NCI-H82 treated with DMSO at 0.1 percent for 48 hours (cell line): ENCODE measurements around the gene IGFBP6.
A peak's percentile ranks its signal among the peaks of the same experiment; 100 is the strongest.
"Not testable (repeated sequence)": the region's sequence is repeated elsewhere in the genome, so short reads cannot be mapped to it uniquely, and the experiment has no call there.

Experiments
- DNase-seq: peaks from one replicate; lab custom pipeline; 2025; ENCODE audit not compliant: unreplicated experiment; lab: John Stamatoyannopoulos, UW

IGFBP6 gene

DNA sequence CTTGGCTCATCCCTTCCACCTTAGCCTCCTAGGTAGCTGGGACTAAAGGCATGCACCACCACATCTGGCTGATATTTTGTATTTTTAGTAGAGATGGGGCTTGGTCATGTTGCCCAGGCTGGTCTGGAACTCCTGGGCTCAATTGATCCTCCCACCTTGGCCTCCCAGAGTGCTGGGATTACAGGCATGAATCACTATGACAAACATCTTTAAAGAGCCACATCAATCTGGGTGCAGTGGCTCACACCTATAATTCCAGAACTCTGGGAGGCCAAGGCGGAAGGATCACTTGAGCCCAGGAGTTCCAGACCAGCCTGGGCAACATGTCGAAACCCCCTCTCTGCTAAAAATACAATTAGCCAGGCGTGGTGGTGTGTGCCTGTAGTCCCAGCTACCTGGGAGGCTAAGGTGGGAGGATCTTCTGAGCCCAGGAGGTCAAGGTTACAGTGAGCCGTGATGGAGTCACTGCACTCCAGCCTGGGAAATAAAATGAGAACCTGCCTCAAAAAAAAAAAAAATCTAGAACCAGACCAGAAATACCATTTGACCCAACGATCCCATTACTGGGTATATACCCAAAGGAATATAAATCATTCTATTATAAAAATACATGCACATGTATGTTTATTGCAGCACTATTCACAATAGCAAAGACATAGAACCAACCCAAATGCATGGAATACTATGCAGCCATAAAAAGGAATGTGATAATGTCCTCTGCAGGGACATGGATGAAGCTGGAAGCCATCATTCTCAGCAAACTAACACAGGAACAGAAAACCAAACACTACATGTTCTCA lies 2.5 kb upstream of the IGFBP6 start:
- not testable (repeated sequence) for DNase-seq

DNA sequence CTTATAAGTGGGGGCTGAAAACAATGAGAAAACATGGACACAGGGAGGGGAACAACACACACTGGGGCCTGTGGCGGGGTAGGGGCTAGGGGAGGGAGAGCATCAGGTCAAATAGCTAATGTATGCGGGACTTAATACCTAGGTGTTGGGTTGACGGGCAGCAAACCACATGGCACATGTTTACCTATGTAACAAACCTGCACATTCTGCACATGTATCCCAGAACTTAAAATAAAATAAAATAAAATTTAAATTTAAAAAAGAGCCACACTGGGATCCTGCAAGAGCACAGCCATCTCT lies 1.9 kb upstream of the IGFBP6 start:
- DNase-seq, result not testable (repeated sequence)

DNA sequence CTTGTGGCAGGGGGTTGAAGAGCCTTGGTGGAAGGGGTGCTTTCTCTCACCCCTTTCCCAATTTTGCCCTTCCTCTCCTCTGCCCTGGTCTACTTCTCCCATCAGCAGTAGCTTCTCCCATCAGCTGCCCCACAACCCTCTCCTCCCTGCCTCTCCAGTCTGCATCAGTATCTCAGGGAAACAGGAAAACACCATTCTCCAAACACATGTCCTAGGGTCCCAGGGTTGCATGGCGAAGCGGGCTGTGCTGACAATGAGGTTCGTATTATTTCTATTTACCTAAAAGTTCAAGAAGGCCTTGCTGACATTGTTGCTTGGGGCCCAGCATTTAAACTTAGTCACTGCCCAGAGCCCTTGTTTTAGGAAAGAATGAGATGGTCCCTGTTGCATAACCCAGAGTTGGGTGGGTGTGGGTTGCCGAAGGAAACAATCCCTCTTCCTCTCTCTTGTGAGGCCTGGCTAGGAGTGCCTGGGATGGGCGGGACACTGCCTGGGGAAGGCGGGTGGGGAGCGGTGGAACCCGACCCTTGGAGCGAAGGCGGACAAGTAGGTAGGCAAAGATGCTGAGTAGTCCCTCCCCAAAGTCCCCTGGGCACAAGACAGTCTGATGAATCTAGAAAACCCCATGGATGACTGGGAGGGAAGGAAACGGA lies 1.3 kb upstream of the IGFBP6 start:
- no peak for DNase-seq

DNA sequence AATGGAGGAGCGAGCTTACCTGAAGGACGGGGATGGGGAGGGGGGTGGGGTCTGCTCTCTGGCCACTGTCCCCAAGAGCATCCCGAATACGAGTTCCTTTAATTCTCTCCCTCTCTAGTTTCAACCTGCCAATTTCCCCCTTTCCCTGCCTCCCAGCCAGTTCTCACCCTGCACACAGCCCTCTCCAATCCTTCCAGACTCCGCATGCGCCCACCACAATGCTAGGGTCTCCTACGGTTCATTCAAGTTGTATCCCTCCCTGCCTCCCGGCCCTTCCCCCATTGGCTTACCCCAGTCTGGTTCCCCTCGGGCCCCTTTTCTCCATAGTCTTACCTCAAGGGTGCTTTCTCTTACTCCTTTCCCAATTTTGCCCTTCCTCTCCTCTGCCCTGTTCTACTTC lies 708 bp upstream of the IGFBP6 start:
- no peak for DNase-seq

DNA sequence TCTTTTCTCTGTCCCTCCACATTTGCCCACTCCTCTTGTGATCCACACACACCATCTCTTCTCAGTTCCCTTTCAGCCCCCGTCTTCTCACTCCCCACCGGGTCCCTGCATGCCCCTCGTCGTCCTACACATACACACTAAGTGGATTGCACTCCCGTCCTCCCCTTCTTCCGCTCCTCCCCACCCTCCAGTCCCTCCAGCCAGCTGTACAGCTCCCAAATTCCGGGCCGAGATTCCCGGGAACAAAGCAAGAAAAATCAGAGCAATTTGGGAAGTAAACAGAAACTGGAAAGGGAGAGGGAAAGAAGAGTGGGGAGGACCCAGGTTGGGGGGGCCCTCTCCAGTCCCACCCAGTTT lies 282 bp upstream of the IGFBP6 start:
- no peak for DNase-seq

DNA sequence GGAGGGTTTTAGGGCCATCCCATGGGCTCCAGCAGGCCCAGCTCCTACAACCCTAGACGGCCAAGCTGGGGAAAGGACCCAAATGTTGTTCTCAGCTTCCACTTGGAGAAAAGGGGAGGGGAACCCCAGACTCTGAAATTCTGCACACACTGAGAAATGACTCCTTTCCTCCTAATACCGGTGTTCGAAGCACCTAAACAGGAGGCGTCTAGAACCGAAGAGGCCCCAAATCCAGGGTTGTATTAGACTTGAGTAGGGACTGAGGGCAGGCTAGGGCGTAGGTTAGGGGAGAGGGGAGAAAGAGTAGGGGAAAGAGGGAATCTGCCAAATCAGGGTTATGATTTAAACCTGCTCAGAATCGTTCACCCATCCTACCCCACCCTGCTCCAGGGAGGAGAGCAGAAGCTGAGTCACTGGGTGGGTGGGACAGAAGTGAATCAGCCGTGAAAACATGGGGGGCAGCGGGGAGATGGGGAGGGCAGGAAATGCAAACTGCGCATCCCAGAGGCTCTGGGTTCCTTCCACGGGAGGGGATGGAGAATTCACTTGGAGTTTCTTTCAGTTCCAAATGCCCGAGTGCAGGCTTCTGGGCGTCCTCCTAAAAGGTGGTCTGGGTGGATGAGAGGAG lies 1.0 kb downstream of the IGFBP6 start:
- DNase-seq, result no peak

DNA sequence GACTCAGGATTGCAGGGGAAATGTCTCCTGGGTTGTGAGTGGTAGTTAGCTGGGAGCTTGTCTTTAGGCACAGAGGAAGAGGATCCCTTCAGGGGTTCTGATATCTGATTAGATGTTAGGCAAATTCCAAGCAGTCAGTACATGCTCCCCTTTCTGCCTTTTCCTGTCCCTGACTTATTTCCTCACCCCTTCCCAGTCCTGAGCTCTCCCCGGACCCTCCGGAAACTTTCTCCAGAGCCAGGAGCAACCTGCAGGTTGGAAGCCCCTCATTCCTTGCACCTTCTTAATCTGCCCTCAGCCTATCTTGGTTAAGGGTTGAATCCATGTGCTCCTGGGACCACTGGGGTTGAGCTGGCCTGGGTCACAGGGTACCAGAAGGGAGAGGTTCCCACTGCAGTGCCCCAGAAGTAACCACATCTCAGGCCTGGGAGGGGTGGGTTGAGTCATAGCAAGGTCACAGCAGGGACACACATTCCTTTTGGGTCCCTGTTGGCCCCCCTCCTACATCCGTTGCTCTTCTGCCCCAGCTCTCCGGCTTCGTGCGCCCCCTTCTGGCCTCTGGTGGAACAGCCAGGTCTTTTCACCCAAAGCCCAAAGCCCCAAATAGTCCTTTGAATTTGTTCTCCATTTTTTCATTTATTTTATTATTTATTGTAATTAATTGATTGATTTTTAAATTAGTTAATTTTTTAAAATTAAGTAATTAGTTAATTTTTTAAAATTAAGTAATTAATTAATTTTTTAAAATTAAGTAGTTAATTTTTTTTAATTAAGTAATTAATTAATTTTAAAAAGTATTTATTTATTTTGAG lies 1.8 kb downstream of the IGFBP6 start:
- peak; percentile 43 for DNase-seq

DNA sequence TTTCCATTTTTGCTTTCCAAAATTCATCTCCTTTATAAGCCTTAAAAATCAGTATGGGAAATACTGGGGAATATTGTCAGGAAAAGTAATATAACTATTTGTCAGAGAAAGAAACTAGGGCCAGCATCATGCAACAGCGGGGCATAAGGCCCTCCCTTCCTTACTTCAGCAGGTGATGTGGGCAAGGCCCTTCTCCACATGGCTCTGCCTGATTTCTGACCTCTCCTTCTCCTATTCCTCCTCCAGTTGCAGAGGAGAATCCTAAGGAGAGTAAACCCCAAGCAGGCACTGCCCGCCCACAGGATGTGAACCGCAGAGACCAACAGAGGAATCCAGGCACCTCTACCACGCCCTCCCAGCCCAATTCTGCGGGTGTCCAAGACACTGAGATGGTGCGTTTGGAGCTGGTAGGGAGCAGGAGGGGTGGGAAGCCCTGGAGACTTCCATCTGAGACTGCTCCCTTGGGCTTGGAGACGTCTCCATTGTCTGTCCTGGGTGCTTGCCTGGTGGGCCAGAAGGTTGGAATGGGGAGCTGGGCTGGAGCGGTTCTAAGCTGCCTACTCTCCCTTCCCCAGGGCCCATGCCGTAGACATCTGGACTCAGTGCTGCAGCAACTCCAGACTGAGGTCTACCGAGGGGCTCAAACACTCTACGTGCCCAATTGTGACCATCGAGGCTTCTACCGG lies 3.1 kb downstream of the IGFBP6 start:
- DNase-seq, result no peak

DNA sequence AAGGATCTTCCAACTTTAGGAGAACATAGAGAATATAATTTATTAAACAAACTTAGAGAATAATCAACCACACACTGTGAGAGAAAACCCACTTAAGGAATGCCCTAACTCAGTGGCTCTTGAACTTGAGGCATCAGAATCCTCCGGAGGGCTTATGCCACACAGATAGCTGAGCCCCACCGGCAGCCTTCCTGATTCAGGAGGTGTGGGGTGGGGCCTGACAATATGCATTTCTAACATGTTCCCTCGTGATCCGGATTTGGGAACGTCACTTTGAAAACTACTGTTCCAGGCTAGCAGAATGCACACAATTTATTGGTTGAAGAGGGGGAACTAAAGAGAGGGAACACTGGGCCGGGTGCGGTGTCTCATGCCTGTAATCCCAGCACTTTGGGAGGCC lies 3.8 kb downstream of the IGFBP6 start:
- DNase-seq, result no peak

DNA sequence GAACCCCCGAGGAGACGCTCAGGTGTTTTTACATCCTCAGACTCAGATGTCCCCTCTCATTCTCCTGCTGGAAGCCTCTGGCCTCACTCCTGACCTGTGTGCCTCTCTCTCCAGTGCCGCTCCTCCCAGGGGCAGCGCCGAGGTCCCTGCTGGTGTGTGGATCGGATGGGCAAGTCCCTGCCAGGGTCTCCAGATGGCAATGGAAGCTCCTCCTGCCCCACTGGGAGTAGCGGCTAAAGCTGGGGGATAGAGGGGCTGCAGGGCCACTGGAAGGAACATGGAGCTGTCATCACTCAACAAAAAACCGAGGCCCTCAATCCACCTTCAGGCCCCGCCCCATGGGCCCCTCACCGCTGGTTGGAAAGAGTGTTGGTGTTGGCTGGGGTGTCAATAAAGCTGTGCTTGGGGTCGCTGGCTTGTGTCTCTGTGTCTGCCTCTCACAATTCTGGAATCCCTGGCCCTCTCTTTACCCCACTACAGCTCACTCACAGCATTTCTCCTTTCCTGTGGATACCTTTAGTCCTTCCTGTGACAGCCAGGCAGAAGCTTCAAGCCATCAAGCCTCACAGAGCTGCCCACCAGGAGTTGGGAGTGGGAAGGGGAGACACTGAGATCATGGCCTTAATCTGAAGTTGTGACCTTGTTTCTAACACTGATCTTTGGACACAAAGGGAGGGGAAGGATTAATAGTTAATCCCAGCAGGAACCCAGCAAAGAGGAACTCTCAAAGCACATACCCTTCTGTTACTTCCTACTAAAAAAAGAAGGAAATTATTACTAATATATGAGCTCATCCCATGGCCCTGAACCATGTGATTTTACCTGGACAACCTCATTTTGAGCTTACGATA lies 4.7 kb downstream of the IGFBP6 start:
- DNase-seq, result no peak

DNA sequence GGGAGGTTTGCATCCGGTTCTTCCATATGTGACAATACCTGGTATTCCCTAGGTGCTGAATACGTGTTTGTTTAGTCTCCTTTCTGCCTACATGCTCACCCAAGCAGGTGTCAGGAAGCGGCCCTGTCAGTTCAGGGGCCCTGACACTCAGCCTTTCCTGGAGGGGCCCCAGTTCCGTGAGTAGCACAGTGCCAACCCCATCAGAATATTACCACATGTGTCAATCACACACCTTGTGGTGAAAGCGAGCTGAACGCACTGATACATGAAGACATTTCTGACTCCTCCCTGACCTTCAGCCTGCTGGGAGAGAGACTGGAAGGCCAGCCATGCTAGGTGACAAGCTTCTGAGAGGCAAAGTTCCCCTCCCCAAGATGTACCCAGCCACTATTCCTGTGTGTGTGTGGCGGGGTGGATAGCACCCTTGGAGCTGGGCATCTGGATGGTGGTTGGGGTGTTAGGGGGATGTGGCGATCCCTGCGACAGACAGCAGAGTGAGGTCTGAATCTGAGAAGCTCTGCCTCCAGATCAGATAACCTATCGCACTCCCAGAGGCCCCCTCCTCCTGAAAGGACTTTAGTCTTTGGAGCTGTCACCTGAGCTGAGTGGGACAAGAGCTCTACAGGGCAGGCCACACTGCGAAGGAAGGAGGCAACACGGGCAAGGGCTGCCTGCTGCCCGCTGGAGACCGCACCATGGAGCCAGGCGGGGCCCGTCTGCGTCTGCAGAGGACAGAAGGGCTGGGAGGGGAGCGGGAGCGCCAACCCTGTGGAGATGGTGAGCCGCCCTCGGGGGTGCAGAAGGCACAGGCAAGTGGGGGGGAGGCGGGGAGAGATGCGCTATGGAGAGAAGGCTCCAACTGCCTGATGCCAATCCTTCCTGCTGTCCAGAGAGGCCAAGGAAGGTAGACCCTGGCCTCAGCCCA lies 5.7 kb downstream of the IGFBP6 start, which contains the start of gene SOAT2:
SOAT2 (plus strand) TSS at position 604 of the 925 bp plus-strand sequence; CDS start at position 696, 92 bp downstream.
- no peak for DNase-seq

DNA sequence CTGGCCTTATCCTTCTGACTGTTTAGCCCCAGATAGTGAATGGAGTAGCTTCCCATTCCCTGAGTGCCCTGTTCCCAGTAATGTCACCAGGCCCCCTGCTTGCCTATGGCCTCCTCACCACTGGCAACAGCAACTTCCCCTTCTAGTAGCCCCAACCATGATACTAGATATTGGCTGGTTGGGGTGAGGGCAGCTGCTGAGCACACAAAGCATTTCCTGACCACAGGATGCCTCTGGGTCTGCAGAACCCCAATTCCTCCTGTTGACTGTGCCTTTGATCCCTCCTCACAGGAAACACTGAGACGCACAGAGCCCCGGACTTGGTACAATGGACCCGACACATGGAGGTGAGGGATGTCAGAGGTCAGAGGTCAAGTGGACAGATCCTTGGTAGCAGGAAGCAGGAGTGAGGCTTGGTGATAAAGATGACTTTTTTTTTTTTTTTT lies 6.4 kb downstream of the IGFBP6 start:
- DNase-seq, result no peak

DNA sequence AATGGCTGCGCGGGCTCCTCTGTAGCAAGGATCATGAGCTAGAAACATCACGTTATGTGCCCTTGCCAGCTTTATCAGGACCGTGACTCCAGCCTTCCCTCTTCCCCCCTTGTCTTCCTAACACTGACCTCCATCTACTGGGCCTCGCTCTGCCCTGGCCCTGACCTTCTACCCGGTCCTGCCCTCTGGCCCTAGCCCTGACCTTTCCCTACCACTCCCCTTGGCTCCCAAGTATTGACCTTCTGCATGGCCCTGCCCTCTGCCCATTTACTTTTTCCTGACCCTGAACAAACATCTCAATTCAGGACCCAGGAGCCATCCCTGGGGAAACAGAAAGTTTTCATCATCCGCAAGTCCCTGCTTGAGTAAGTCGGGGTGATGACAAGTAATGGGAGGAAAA lies 7.8 kb downstream of the IGFBP6 start:
- no peak for DNase-seq

DNA sequence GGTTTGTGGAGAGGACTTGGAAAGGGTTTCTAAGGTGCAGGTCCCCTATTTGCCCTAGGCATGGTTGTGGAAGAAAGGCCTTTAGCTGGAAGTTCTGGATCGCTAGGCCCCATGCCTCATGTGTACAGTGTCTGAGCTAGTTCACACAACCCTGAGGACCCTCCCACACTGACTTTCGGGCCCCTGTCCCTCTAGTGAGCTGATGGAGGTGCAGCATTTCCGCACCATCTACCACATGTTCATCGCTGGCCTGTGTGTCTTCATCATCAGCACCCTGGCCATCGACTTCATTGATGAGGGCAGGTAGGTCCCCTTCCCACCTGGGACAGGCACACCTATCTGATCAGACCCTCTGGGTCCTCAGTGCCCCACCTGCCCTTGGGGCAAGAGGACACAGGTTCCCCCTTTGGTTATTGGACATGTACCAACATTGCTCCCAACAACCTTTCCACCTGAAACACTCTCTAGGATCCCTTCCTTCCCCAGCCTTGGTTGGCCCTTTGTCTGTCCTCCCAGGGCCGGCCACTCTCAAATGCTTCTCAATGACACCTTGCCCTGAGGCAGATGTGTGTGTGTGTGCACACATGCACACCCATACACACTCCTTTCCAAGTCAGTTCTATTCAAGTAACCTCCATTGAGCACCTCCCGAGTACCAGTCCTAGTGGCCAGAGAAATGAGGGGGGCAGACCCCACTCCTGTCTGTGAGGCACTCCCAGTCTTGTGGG lies 8.4 kb downstream of the IGFBP6 start:
- DNase-seq, result no peak

DNA sequence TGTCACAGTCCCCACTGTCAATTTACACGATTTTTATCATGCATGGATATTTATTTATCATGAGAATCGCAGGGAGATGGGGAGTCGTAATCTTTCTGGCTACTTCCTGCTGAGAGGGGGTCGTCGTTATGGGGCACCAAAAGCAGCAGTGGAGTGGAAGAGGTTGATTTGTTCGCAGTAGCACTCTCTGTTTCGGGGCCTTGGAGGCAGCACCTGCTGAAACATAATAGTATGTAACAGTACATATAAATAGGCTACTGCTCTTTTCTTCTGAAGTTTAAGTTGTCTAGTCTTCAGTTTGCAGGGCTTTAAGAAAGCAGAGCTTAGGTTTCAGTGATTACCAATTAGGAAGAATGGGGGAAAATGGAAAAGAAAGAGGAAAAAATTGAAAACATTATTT lies 9.7 kb downstream of the IGFBP6 start:
- DNase-seq, result no peak

DNA sequence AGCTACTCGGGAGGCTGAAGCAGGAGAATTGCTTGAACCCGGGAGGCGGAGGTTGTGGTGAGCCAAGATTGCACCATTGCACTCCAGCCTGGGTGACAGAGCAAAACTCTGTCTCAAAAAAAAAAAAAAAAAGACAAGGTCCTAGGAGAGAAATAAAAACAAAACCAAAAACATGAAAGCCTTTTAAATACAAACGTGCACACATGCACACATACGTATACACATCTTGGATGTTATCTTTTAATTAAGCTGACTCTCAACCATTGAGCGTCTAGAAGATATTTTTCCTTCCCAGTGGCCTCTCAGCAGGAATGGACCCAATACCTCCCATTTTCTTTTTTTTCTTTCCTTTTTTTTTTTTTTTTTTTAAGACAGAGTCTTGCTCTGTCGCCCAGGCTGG lies 15.0 kb downstream of the IGFBP6 start:
- DNase-seq, result not testable (repeated sequence)

DNA sequence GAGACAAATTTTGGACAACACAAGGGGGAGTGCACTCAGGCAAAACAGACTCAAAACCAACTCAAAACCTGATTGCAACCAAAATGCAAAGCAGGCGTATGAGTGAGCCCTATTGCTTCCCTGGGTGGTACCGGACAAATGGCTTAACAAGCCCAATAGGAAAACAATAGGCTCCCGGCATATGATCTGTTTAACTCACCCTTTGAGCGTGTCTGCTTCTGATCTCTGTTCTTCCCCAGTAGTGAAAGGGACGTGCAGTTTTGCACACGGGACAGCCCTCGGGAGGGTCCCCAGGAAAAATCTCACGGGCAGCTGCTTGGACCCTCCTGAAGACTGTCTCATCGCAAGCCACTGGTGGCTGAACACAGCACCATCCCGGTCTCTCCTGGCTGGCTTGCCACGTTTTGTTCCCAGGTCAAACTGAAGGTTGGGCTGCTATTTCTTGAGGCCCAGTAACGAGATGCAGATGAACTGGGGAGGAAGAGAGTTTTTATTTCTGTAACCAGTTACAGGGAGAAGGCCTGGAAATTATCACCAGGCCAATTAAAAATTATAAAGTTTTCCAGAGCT lies 15.8 kb downstream of the IGFBP6 start:
- no peak for DNase-seq

DNA sequence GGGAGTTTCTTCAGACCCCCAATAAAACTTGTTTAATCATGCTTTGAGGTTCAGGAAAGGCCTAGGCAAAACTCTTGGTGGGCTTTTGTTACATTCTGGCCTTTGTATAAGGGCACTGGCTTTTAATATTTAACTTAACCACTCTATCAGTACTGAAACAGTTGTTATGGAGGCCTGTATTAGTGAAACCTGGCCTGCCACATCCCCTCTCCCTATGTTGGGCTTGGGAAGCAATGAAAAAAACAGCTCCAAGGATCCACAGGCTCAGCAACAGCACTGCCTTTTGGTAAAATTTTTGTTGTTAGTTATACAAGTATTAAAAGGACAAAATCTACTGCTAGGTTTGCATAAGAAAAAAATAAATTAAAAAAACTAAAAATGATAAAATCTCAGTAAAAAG lies 16.5 kb downstream of the IGFBP6 start:
- DNase-seq, result no peak
